DMS 273 treated with DMSO at 0.1 percent for 48 hours (cell line): ENCODE measurements around the gene RIMS1.

Experiments used
- DNase-seq: peaks from one replicate; lab custom pipeline; 2025; lab: John Stamatoyannopoulos, UW

The RIMS1 gene, protein sequence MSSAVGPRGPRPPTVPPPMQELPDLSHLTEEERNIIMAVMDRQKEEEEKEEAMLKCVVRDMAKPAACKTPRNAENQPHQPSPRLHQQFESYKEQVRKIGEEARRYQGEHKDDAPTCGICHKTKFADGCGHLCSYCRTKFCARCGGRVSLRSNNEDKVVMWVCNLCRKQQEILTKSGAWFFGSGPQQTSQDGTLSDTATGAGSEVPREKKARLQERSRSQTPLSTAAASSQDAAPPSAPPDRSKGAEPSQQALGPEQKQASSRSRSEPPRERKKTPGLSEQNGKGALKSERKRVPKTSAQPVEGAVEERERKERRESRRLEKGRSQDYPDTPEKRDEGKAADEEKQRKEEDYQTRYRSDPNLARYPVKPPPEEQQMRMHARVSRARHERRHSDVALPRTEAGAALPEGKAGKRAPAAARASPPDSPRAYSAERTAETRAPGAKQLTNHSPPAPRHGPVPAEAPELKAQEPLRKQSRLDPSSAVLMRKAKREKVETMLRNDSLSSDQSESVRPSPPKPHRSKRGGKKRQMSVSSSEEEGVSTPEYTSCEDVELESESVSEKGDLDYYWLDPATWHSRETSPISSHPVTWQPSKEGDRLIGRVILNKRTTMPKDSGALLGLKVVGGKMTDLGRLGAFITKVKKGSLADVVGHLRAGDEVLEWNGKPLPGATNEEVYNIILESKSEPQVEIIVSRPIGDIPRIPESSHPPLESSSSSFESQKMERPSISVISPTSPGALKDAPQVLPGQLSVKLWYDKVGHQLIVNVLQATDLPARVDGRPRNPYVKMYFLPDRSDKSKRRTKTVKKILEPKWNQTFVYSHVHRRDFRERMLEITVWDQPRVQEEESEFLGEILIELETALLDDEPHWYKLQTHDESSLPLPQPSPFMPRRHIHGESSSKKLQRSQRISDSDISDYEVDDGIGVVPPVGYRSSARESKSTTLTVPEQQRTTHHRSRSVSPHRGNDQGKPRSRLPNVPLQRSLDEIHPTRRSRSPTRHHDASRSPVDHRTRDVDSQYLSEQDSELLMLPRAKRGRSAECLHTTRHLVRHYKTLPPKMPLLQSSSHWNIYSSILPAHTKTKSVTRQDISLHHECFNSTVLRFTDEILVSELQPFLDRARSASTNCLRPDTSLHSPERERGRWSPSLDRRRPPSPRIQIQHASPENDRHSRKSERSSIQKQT (N-terminal part only)

DNA sequence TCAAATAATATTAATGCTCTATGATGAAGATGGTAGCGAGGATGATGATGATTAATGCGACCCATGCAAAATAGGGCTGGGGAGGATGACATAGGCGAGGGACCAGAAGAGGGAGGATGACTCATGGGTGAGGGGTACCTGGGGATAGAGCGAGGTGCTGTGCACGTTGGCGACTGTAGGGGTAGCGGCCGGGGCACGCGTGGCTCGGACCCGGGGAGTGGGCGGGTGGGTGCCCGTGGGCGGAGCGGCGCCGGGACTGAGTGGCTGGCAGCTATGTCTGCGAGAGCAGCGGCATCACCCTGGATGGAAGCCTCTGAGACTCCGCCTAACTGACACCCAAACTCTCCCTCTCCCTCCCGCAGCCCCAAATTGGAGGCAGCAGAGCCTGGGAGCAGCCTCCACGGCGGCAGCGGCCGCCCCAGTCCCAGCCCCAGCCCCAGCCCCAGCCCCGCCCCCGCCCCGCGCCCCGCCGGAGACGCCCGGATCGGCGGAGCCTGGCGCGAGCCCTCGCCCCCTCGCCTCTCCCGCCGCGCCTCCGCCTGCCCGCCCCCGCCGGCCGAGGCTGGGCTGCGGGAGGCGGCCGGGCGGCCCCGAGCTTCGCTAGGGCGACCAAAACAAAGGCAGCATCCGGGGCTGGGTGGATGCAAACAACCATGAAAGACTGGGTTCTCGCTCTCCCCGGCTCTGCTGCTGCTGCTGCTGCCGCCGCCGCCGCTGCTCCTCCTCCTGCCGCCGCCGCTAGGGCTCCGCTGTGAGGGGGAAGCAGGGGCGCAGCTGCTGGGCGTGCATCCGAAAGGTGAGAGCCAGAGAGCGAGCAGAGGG, at the start of gene RIMS1:
TSS of gene RIMS1 (plus strand) at position 367 of the 822 bp plus-strand sequence. CDS start 474 bp downstream, outside the sequence.
- no peak for DNase-seq

DNA sequence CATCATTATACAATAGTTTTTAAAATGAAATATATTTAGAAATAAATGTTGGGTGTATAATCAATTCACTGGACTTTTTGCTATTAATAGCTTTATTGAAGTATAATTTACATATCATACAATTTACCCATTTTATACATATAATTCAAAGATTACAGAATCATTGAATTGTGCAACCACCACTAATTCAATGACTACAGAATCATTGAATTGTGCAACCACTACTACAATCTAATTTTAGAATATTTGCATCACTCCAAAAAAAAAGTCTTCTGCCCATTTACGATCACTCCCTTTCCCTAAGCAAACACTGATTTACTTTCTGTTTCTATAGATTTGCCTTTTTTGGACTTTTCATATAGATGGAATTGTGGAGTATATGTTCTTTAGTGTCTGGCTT, 35.1 kb upstream of the RIMS1 start:
- DNase-seq: no peak

DNA sequence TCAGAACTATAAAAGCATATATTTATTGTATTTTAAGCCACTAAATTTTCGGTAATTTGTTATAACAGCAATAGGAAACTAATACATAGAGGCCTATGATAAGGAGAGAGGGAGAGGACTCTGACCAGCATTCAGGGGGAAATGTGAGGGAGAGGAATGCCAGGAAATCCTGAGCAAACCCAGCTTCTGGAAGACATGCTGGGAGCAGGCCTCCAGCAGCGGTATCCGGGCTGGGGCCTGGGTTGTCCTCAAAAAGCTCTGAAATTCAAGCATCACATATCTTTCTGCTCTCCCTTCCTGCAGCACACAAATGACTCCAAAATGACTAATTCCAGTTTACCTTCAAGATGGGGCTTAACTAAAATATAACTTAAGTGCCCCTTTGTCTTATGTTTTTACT, 33.4 kb upstream of the RIMS1 start:
- DNase-seq: no peak

DNA sequence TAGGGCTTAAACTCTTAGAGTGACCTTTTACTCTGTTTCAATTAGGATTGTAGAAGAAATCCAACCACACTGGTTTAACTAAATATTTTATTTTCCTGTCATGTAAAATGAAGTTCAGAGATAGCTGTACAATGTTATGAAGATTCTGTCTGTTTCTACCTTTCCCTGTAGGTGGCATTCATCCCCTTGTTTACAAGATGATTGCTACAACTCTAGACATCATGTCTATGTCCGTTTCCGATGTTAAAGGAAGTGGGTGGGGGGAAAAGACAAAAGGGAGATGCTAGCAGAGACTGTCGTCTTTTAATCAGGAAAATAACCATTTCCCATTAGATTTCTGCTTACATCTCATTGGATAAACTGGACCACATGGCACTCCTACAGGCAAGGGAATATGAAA, 30.9 kb upstream of the RIMS1 start:
- no peak for DNase-seq

DNA sequence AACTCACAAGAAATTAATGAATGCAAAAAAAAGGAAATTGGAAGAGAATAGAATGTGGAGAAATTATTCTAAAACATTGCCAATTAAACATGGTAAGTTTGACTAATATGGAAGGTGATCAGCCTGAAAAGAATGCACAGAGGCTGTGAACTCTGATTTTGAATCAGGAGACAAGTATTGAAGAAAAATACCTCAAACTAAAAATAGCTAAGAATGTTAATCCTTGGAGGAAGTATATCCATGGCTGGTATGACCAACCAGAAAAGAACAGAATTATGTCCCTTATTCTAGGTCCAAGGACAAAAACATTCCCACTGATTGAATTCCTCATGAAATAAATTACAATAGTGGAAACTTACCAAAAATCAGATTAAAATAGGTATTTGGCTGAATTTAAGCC, 7.3 kb upstream of the RIMS1 start:
- DNase-seq: no peak

DNA sequence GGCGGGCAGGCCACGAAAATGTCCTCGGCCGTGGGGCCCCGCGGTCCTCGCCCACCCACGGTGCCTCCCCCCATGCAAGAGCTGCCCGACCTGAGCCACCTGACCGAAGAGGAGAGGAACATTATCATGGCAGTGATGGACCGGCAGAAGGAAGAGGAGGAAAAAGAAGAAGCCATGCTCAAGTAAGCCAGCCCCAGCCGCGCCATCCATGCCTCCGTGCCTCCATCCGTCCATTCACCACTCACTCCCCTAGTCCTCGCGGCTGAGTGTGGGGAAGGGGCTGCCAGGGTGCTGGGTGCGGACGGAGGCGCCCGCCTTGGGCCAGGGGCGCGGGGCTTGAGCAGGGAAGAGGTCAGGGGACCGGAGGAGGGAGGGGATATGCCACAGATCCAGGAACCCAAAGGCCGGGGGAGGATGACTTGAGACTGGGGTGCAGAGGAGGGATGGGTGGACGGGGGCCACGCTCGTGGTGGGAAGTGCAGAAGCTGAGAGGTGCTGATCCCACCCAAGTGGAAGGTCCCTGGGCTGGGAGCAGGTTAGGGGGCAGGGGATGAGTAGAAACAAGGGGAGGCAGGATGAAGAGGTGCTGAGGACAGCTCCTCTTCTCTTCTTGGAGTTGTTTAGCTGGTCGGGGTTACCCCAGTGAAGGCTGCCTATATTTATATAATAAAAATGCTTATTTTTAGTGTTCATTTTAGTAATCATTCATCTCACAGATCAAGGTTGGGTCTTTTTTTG, 825 bp downstream of the RIMS1 start:
- no peak for DNase-seq

DNA sequence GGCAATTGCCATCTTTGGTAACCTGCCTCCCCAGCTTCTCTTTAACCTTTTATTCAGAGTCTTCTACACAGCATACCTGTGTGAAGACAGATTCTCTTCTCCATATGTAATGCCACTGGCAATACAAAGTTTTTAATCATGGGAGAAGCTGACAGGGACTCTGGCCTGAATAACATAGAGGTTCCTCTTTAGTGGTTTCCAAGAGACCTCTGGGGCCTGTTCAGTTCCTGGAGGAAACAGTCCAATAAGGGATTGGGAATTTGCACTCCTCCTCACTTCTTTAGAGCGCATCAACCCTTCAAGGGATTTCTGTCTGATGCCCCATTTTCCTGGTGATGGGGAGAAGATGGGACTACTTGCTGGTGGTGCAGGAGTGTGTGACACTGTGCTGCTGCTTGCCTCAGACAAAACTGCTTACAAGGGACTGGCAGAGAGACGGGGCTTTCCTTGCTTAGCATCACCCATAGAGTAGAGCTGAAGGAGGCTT, 1.4 kb downstream of the RIMS1 start:
- no peak for DNase-seq

DNA sequence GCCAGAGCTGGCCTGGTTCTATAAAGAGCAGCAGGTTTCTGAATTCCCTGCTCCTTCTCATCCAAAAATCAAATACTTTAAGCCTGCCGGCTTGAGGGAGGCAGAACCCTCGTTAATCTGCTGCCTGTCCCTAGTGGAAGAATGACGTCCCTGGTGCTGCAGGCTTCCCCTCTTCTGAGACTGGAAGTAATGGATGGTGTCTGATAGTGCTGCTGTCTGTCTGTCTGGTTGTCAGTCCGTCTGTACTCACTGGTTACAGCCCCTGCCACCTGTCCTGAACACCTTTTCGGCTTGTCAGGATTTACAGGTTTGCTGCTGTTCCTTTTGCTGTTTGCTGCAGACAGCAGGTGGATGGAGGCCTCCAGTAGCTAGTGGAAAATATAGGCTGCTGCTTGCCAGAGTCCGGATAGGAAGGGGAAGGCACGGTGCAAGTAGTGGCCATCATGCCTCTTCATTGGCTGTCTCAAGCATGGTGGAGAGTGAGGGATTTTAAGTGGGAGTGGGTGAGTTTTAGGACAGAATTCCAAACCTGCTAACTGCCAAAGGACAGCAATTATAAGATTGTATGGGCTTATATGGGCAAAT, 2.5 kb downstream of the RIMS1 start:
- no peak for DNase-seq

DNA sequence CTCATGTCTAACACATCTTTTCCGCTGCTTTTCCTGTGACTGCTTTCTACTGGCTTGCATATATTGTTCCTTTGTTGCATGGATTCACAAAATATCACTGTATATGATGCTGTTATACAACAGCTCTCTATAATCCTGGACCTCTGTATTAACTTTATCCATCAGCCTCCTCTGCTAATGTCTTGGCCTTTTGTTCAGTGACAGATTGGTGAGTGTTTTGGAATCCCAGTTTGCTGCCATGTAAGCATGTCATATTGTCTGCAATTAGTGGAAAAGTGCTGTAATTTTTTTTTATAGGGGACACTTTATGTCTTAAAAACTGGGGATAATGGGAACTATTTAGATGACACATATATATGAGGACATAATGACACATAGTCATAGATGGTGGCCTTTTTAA, 3.0 kb downstream of the RIMS1 start:
- no peak for DNase-seq

DNA sequence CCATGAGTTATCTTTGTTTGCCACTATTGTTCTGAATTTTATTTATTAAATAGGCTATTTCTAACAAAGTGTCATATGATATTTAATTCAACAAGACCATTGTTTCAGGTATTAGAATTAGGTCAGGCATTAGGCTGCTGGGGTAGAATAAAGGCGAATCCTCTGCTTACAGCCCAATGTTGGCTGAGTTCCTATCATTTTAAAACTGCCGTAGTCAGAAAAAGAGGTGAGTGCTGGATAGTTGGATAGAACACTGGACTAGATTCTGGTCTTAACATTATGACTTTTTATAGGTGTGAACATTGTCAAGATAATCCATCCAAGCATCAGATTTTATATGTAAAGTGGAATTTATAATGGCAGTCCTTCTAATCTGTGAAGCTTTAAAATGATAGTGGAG, 6.3 kb downstream of the RIMS1 start:
- no peak for DNase-seq

DNA sequence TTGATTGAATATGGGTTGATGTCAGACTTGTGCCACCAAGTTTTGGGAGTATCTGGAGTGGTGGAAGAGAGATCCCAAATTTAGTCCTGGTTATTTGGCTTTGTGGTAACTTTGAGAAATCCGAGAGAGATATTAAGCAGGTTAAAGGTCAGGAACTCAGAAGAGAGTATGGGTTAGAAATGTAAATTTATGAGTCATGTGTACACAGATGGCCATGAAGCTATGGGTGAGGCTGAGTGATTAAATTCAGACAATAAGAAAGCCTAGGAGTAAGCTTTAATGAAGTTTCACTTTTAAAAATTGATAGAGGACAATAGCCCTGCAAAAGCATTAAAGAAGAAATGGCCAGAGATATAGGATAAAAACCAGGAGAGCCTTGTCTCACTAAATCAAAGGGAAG, 14.3 kb downstream of the RIMS1 start:
- DNase-seq: no peak

DNA sequence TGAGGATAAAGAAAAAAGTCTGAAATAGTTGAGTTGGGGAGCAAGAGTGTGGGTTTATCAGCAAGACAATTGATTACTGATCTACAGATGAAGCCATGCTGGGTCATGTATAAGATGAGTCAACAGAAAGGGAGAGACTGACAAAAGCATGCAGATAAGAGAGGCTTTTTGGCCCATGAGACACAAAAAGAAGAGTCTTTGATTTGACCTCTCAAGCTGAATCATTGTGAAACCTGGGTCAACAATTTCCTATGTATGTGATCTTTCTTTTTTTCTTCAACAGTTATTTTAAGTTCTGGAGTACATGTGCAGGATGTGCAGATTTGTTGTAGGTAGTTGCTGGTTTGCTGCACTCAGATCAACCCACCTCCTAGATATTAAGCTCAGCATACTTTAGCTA, 15.9 kb downstream of the RIMS1 start:
- DNase-seq: no peak

DNA sequence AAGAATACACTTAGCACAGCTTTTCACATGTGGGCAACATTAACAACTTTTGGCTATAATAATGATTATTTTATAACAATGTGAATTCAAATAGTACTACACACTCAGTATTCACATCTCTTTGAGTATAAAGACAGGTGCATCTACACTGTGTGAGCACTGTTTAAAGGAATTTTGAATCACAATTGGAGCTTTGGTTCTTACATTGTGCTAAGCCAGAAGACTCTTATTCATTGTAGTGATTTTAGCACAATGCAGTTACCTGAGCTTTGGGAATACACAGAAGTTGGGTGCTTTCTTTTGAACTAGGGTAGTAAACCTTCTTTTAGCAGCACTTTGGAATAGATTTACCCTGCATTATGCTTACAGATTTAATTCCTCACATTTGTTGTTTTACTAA, 20.5 kb downstream of the RIMS1 start:
- no peak for DNase-seq

DNA sequence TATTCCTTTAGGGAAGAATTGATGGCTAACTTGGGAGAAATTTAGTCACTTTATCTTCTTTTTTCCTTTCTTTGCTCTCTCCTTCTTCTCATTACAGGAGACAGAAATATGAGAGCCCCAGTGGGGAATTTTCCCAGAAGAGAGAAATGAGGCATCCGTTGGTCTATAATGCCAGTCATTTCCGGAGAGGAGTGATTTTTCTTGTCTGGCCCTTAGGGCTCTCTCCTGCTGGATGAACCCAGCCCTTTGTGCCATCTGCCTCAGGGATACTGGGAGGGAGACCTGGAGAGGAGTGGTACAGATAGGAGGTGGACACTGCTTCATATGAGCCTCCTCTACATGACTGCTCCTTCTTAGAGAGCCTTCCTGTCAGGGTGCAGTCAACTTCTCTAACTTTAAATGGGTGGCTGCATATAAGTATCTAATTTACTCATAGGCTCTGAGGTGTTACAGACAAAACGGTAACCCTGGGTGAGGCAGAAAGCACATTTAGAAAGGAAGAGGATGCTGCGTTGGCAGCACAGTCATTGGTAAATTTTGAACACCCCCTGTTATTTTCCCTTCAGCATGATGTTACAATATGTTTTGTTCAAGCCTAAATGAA, 21.9 kb downstream of the RIMS1 start:
- no peak for DNase-seq

DNA sequence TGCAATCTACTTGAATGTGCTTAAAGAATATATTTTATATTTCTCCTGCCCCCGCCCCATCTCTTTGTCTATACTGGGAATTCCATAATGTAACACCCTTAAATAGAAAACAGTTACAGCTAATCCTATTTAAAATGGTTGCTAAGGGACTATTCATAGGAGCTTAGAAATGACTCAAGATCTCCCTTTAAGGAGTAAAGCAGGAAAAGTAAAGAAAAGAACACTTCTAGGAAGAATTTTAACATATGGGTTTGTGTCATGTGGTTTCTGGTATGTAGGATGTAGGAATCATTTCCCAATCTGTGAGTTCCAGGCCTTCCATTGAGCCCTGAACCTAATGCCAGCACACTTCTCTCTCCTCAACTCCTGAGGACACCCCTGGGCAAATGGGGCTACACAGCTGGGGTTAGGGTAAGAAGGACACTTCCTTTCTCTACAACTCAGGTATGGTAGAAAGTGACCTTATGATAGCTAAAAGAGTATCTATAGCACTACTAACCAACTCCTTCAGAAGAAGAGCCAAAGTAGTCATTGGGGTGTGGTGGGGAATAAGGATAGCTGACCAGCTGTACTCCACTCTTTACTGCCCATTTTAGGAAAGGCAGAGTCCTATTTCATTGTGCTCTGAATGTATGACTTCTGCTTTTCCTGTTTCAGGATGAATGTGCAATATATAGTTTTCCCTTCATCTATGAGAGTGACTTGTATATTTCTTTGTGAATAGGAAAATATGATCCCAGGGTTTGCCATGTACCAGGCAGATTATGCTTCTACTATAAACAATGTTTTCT, 27.3 kb downstream of the RIMS1 start:
- no peak for DNase-seq

DNA sequence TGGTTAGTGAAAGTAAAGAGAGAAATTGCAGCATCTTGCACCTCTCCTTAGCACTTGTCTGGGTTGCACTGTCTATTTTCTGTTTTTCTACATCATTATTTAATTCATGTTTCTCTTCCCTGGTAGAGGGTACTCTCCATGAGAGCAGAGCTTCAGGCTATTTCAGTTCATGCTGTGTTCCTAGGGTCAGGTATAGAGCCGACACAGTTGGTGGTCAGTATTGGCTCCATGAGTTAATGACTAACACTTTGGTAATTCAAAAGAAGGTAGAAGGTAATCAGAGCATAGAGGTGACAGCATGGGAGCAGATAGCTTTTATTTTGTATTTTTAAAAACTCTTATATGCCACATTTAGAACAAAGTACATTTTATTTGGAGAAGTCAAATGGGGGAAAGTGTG, 42.7 kb downstream of the RIMS1 start:
- DNase-seq: no peak

DNA sequence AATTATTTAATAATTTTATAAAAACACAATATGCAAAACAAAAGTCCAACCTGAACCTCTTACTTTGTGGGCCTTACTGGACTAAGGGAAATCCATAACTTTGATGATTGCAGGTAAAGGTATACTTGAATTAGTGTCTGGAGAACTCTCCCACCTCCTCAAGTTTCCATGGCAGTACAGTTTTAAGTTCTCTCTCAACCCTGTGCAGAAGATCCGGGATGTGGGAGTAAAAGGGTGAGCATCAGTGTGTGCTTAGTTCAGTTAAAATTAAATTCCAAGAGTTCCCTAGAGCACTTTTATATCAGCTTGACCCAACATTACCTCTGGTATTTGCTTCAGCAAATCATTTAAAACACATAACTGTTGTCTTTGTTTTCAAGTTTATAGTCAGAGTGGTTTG, 47.5 kb downstream of the RIMS1 start:
- no peak for DNase-seq

DNA sequence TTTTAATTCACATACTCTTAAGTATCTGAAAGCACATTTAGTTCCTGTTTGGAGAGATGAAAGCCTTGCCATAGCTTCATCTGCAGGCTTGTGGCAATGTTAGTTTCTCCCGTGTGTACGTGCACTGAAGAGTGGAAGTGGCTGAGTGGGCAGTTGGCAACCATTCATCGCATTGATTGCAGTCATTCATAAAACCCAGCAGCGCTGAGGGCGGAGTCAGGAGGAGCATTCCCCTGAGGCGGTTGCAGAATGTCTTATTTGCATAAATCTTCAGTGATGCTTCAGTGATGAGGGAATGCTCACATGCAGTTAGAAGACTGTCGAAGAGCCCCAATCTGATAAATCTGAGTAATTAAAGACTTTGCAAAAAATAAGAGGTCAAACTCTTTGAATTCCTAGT, 79.1 kb downstream of the RIMS1 start:
- DNase-seq: no peak

DNA sequence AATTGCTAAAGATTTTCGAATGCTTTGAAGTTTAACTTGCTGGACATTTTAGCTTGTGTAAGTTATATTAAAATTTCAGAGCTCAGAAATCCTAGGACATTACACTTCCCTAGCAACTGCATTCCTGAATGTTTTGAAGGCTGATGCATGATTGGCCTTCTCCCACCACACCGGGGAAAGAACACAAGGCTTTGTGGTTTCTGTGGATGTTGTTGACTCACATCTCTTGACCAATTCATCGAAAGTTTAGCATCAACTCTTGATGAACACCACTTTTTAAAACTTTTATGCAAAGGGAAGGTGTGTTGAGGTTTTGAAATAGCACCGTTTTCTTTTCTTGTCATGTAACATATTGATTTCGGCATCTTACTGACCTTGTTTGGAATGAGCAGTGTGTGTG, 81.1 kb downstream of the RIMS1 start:
- DNase-seq: no peak
